ENCODE measurements around the gene RNF151.
"Not testable (repeated sequence)": the region's sequence is repeated elsewhere in the genome, so short reads cannot be mapped to it uniquely, and the experiment has no call there.

The RNF151 gene

DNA sequence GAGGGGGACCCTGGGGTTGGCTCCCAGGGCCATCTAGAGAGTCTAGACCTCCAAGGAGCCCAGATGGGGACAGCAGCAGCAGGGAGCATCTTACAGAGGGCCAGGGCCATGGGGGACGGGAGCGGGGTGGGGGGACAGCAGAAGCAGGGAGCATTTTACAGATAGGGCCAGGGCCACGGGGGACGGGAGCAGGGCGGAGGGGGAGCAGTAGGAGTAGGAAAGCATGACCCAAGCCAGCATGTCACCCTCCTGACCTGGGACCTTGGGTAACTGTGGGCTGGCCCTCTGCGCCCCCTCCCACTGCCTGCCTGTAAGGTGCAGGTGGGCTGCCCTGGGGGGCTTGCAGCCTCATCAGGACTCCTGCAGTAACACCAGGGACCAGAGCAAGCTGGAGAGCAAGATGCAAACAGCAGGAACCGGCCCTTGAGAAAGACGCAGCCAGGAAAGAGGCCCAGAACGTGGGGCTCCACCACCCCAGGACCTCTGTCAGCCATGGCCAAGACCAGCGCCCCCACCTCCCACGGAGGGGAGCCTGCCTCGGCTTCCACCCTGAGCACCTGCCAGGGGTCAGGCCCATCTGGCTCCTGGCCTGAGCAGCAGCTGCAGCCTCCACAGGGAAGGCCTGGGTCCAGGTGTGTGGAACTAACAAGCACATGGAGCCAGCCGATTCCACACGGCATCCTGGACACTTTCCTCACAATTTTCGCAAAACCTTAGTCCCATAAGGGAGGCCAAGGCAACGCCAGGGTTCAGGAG, 40.6 kb downstream of the RNF151 start:
- DNase-seq (ENCODE audit: low read depth in 2 of 2): no peak

GRCh38 chr16:2008009-2008526, 41.4 kb downstream of the RNF151 start:
- DNase-seq (ENCODE audit: low read depth in 2 of 2): no peak

DNA sequence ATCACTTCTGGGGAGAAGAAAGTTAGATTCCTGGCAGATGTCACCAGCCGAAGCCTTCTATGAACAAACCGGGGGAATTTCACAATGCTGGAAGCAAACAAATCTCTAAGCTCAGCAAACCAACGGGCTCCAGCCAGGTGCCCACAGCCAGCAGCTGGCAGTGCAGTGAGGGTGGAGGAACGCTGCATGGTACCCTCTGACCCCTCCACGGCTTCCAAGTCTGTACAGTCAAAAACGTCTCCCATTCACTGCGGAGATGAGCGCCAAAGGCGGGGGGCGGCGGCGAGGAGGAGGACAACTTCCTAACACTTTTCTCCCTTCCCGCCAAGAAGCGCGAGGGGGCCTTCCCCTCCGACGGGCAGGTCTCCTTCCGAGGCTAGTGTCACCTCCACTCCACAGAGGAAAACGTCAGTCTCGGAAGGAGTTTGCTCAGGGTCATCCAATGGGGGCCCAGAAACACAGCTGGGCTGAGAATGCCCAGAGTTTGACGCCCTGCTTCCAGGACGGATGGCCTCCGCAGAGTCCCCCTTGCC, 42.0 kb downstream of the RNF151 start:
- DNase-seq (ENCODE audit: low read depth in 2 of 2): no peak

GRCh38 chr16:2009164-2009711, 42.6 kb downstream of the RNF151 start:
- no peak for DNase-seq (ENCODE audit: low read depth in 2 of 2)

GRCh38 chr16:2009791-2010510, 43.3 kb downstream of the RNF151 start, which contains the start of gene ZNF598:
Gene ZNF598 (minus strand): TSS chr16:2009821.
- peak; percentile 55 to 68 for DNase-seq (ENCODE audit: low read depth in 2 of 2)

DNA sequence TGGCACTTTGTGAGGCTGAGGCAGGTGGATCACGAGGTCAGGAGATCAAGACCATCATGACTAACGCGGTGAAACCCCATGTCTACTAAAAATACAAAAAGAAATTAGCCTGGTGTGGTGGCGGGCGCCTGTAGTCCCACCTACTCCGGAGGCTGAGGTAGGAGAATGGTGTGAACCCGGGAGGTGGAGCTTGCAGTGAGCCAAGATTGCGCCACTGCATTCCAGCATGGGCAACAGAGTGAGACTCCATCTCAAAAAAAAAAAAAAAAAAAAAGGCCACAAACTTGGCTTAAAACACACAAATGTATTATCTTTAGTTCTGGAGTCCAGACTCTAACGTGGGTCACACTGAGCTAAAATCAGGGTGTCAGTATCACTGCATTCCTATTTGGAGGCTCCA, 45.1 kb downstream of the RNF151 start:
- not testable (repeated sequence) for DNase-seq (ENCODE audit: low read depth in 2 of 2)

DNA sequence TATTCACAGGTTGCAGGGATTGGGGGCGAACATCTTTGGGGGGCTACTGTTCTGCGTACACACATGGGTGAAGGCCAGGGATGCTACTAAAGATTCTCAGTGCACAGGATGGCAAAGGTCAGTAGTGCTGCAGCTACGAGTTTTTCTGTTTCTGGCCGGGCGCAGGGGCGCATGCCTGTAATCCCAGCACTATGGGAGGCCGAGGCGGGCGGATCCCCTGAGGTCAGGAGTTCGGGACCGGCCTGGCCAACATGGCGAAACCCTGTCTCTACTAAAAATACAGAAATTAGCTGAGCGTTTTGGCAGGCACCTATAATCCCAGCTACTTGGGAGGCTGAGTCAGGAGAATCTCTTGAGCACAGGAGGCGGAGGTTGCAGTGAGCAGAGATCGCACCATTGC, 46.9 kb downstream of the RNF151 start:
- DNase-seq (ENCODE audit: low read depth in 2 of 2): no peak

DNA sequence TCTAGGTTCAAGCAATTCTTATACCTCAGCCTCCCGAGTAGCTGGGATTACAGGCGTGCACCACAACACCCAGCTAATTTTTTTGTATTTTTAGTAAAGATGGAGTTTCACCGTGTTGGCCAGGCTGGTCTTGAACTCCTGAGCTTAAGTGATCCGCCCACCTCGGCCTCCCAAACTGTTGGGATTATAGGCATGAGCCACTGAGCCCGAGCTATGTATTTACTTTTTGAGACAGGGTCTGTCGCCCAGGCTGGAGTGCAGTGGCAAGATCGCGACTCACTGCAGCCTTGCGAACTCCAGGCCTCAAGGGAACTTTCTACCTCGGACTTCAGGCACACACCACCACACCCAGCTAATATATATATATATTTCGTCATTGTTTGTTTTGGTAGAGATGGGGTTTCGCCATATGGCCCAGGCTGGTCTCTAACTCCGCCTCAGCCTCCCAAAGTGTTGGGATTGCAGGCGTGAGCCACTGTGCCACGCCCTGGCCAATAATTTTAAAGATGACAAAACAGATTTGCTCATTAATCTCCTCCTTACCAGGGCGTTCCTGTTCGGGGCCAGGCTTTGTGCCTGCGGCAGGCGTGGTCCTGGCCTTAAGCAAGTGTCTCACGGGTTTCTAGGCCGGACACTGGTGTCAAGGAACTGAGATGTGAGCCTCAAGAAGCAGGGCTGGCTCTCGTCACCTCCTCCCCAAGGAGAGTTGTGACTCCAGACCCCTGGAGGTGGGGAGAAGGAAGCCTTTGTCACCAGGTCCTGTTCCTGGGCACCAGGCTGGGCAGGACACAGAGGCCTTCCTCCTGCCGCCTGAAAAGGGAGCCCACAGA, 48.7 kb downstream of the RNF151 start:
- DNase-seq (ENCODE audit: low read depth in 2 of 2): no peak

DNA sequence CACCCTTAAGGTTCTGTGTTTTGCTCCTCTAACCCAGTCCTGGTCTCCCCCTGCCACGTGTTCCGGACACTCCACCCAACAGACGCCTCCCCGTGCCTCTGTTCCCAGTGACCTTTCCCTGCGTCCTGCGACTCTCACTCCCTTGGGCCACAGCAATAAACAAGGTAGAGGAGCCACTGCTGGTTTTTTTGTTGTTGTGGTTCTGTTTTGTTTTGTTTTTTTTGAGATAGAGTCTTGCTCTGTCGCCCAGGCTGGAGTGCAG, 49.2 kb downstream of the RNF151 start:
- no peak for DNase-seq (ENCODE audit: low read depth in 2 of 2)

- no peak for DNase-seq (ENCODE audit: low read depth in 2 of 2)
These were observed 49.8 kb downstream of the RNF151 start for GRCh38 chr16:2016407-2016922.
